BJ (cell line): Measurements from ENCODE around the gene KNSTRN. TPM values are rescaled to one million over a fixed set of nuclear protein-coding genes. Genes with fewer than 3 reads are reported as not detected.

Experiments used
- CTCF ChIA-PET: fragments of 350-600 bp; formaldehyde crosslinking; extraction: SDS; loops from one replicate; lab custom pipeline; 2021; ENCODE audit warnings: antibody characterized with exemption, inconsistent platforms; lab: Yijun Ruan, JAX
- POLR2A ChIA-PET: fragments of 300-600 bp; sonication (Branson Sonifier 250); formaldehyde crosslinking; extraction: SDS; loops from one replicate; lab custom pipeline; 2021; ENCODE audit warnings: antibody characterized with exemption; lab: Charles Lee
- DNase-seq: peaks from one replicate; pipeline ENCODE4 v3.0.0-alpha.2; 2011; ENCODE audit warnings: low read depth
- H3K27me3 ChIP-seq: 2 replicates; pipeline ENCODE4 v1.6.0; 2011; ENCODE audit warnings: low read length; ENCODE audit not compliant: control insufficient read depth, insufficient read depth
- H3K36me3 ChIP-seq: 2 replicates; pipeline ENCODE4 v1.5.1; 2011; ENCODE audit warnings: low read length; ENCODE audit not compliant: control insufficient read depth, insufficient read depth
- H3K4me3 ChIP-seq: 2 replicates; pipeline ENCODE4 v1.5.1; 2011; ENCODE audit warnings: low read depth, mild to moderate bottlenecking, control low read depth, low read length
- polyA plus RNA-seq: library from polyadenylated mRNA; depleted of rRNA; stranded (reverse); fragments of >200 nt; gene quantifications from 2 replicates; pipeline ENCODE4 v1.2.3, GENCODE V29; 2011
- TF ChIP-seq, protein P1 (sequence below): IDR thresholded peaks from 2 replicates; pipeline ENCODE4 v1.5.1; 2011; ENCODE audit warnings: low read depth, mild to moderate bottlenecking, control low read depth, inconsistent platforms, low read length, moderate library complexity; ENCODE audit not compliant: insufficient read depth

KNSTRN gene
- polyA plus RNA-seq, 1 experiment, result 26.4 TPM

DNA sequence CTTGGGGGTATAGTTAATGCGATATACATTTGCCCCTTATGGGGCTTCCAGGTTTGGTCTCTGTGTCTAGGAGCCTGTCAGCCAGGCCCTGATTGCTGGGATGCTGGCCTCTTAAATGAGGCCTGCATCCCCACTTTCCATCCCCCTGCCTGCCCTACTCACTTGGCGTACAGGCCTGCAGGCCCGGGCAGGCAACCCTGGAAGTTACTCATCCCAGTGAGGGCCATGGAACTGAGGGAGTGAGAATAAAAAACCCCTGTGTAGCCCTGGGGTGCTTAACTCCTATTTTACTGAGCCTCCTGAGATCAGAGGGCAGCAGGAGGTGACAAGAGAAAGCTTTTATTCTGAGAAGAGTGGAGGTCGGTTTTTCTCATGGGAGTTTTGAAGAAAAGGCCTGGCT is 22.5 kb upstream of the KNSTRN start:
- CTCF ChIA-PET, result interaction anchor here (1.1 kb wide), 1 partner anchor 85 kb away, joined by 4 read pairs; no protein-coding TSS in a partner anchor
- POLR2A ChIA-PET, result no interaction called here
- no peak overlapping the region for H3K4me3 ChIP-seq
- no peak for DNase-seq
- H3K36me3 ChIP-seq, result no peaks in the 10 kb centered on the region
- TF ChIP-seq, protein P1, sequence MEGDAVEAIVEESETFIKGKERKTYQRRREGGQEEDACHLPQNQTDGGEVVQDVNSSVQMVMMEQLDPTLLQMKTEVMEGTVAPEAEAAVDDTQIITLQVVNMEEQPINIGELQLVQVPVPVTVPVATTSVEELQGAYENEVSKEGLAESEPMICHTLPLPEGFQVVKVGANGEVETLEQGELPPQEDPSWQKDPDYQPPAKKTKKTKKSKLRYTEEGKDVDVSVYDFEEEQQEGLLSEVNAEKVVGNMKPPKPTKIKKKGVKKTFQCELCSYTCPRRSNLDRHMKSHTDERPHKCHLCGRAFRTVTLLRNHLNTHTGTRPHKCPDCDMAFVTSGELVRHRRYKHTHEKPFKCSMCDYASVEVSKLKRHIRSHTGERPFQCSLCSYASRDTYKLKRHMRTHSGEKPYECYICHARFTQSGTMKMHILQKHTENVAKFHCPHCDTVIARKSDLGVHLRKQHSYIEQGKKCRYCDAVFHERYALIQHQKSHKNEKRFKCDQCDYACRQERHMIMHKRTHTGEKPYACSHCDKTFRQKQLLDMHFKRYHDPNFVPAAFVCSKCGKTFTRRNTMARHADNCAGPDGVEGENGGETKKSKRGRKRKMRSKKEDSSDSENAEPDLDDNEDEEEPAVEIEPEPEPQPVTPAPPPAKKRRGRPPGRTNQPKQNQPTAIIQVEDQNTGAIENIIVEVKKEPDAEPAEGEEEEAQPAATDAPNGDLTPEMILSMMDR, result no peak
- H3K27me3 ChIP-seq, result peaks cover 11% of the 10 kb centered on the region

GRCh38 chr15:40361640-40362039 is 20.9 kb upstream of the KNSTRN start:
- no peaks in the 10 kb centered on the region for H3K36me3 ChIP-seq
- DNase-seq, result no peak
- TF ChIP-seq, protein P1, result no peak
- POLR2A ChIA-PET, result no interaction called here
- no peak overlapping the region for H3K4me3 ChIP-seq
- CTCF ChIA-PET, result no interaction called here
- peaks cover 11% of the 10 kb centered on the region for H3K27me3 ChIP-seq

GRCh38 chr15:40363611-40364010 is 18.9 kb upstream of the KNSTRN start:
- no peak for DNase-seq
- ChIA-PET POLR2A (no interaction called here), CTCF (interaction anchor here (0.6 to 1.6 kb wide), 5 partner anchors 15 to 61 kb away, joined by 3 to 8 read pairs (median 3); no protein-coding TSS in a partner anchor)
- Histone ChIP-seq H3K27me3 (peaks cover 11% of the 10 kb centered on the region), H3K4me3 (no peak overlapping the region), H3K36me3 (no peaks in the 10 kb centered on the region)
- TF ChIP-seq, protein P1, result no peak

- Histone ChIP-seq H3K4me3 (no peak overlapping the region), H3K27me3 (peaks cover 7% of the 10 kb centered on the region), H3K36me3 (no peaks in the 10 kb centered on the region)
- ChIA-PET POLR2A (interaction anchor here (0.6 kb wide), 1 partner anchor 58 kb away, joined by 6 read pairs; no protein-coding TSS in a partner anchor), CTCF (interaction anchor here (1.6 to 6.3 kb wide), 2 partner anchors 21 to 58 kb away, joined by 8 to 57 read pairs; partner anchors contain the start of gene CCDC9B)
- TF ChIP-seq, protein P1, result no peak
- DNase-seq, result no peak
These were observed 18.3 kb upstream of the KNSTRN start for GRCh38 chr15:40364251-40364650.

DNA sequence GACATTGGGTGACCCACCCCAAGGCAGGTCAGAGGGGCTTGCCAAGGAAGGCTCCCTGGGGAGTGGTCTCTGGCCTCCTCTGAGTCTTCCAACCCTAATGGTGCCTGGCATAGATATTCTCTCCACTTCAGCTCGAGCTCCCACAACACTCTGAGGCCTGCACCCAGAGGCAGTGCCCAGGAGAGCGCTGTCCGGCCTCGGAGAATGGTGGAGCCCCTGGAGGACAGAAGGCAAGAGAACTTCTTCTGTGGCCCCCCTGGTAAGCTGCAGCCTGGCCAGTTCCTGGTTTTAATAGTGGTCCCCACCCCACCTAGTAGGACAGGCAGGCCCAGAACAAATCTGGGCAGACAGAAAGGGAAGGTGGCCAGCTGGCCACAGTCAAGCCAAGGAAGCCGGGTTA is 17.5 kb upstream of the KNSTRN start:
- TF ChIP-seq, protein P1, result no peak

More for the DNA sequence above, 17.5 kb upstream of the KNSTRN start:
- ChIA-PET POLR2A (no interaction called here), CTCF (interaction anchor here (0.8 to 6.3 kb wide), 5 partner anchors 9 to 90 kb away, joined by 3 to 57 read pairs (median 8); partner anchors contain the start of gene CCDC9B)
- Histone ChIP-seq H3K27me3 (peaks cover 5% of the 10 kb centered on the region), H3K4me3 (no peak overlapping the region), H3K36me3 (no peaks in the 10 kb centered on the region)
- DNase-seq, result no peak
